AG09309 (cell line): ENCODE measurements around the gene KRTAP19-7.

Source experiments
- DNase-seq: peaks from one replicate; pipeline ENCODE4 v3.0.0-alpha.2; 2010; ENCODE audit warnings: low read depth
- H3K4me3 ChIP-seq: 2 replicates; pipeline ENCODE4 v1.5.1; 2011; ENCODE audit warnings: mild to moderate bottlenecking, low read depth, low read length, moderate library complexity; ENCODE audit not compliant: control insufficient read depth
- CTCF ChIP-seq: IDR thresholded peaks from 2 replicates; pipeline ENCODE4 v1.5.1; 2011; ENCODE audit warnings: mild to moderate bottlenecking, low read depth, low read length, inconsistent platforms; ENCODE audit not compliant: insufficient read depth, control insufficient read depth; ENCODE audit errors: missing control alignments

KRTAP19-7 gene

DNA sequence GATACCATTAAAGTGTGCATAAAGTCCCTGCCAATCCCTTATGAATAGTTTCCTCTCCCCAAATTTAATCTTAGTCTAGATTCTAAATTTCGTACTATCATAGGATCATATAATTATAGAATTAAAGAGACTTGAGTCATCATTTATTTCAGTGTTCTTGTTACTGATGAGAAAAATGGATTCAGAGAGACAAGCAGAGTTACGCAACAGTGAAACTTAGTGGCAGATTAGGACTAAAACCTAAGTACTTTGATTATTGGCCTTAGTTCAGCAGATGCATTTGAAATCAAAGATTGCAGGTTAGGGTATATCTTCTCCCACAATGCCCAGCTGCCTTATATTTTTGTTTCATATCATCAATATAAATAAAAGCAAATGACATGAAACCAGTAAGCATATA, 843 bp upstream of the KRTAP19-7 start:
- TF ChIP-seq CTCF = no peak
- H3K4me3 ChIP-seq = no peak overlapping the region

DNA sequence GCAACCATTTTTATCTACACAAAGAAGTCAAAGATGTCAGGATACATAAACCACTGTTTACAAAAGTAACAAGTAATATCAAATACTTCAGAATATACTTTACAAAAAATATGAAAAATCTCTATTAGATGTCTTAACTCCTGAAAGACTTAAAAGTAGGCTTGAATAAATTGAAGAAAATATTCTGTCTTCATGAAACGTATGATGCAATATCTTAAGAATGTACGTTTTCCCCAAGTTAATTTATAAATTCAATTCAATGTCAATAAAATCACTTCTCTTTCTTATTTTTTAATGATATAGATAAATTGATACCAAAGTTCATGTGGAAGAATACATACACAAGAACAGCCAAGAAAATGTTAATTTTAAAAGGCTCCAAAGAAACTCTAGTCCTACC, 6.0 kb downstream of the KRTAP19-7 start:
- no peak for DNase-seq
- no peak for TF ChIP-seq CTCF
- H3K4me3 ChIP-seq = no peak overlapping the region

More for the DNA sequence above, 843 bp upstream of the KRTAP19-7 start:
- DNase-seq = no peak

- H3K4me3 ChIP-seq = no peak overlapping the region
- no peak for TF ChIP-seq CTCF
- no peak for DNase-seq
Measured at GRCh38 chr21:30552782-30553181, 8.3 kb downstream of the KRTAP19-7 start.

DNA sequence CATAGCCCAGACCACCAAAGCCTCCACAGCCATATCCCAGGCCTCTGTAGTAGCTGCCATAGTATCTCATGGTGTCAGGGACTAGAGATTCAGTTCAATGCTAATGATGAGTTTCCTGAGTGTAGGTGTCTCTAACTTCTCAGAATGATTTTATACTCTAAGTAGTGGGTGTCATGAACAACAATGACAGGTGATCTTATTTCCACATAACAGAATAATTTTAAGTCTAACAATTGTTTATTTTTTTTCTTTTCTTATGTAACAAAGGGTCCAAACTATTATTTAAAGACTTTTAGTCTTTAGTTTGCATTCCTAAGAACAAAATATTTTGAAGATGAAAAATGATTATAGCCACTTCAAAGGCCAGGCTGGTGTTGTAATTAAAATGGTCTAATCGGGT, 19.4 kb downstream of the KRTAP19-7 start, which contains the start of gene KRTAP19-6:
Gene KRTAP19-6 (minus strand): TSS at position 101 of the 400 bp plus-strand sequence. CDS start 31 bp downstream, at position 70.
- DNase-seq = no peak
- H3K4me3 ChIP-seq = no peak within 1 kb of the TSS
- TF ChIP-seq CTCF = no peak

DNA sequence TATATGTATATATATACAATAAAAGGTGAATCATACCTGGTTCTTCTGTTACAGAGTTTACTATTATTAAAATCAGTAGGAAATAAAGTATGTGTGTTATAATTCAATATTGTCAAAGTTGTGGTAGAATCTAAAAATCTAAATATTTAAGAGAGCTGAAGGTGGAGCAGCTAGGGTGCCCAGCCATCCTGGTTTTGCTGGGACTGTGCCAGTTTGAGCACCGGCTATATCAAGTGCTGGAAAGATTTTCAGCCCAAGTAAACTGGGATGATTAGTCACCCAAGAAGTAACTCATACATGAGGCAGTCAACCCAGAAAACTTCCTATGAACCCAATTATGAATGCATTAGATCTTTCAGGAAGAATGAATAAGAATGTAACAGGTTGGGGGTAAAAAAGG, 42.2 kb downstream of the KRTAP19-7 start:
- no peak overlapping the region for H3K4me3 ChIP-seq
- DNase-seq = no peak
- no peak for TF ChIP-seq CTCF

- TF ChIP-seq CTCF = no peak
Measured at GRCh38 chr21:30515681-30516080, 45.4 kb downstream of the KRTAP19-7 start.

More at GRCh38 chr21:30515681-30516080, 45.4 kb downstream of the KRTAP19-7 start:
- no peak overlapping the region for H3K4me3 ChIP-seq
- no peak for DNase-seq
